Measurements from ENCODE around the gene PSD2.

PSD2 gene

DNA sequence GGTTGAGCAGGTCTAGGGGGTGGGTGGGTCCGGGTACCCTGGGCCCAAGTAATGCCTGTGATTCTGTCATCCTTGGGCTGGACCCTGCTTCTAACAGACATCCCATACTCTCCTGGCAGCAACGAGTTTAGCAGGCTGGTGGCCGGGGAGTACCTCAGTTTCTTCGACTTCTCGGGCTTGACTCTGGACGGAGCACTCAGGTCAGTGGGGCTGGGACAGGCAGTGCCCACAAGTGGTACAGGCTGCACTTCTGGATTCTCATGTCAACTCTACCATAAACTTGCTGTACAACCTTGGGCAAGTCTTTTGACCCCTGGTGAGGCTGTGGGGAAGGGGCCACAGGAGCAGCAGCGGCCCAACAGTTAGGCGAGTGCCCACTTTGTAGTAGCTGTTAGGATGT lies 21.8 kb downstream of the PSD2 start:
- TF ChIP-seq, protein P1, sequence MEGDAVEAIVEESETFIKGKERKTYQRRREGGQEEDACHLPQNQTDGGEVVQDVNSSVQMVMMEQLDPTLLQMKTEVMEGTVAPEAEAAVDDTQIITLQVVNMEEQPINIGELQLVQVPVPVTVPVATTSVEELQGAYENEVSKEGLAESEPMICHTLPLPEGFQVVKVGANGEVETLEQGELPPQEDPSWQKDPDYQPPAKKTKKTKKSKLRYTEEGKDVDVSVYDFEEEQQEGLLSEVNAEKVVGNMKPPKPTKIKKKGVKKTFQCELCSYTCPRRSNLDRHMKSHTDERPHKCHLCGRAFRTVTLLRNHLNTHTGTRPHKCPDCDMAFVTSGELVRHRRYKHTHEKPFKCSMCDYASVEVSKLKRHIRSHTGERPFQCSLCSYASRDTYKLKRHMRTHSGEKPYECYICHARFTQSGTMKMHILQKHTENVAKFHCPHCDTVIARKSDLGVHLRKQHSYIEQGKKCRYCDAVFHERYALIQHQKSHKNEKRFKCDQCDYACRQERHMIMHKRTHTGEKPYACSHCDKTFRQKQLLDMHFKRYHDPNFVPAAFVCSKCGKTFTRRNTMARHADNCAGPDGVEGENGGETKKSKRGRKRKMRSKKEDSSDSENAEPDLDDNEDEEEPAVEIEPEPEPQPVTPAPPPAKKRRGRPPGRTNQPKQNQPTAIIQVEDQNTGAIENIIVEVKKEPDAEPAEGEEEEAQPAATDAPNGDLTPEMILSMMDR (IDR thresholded peaks at IDR 0.05; ENCODE audit: low read depth, low read length, poor library complexity, severe bottlenecking) = no peak
- TF ChIP-seq EZH2phosphoT487 (IDR thresholded peaks at IDR 0.05; ENCODE audit: borderline replicate concordance, low read length) = no peak
- H3K27me3 ChIP-seq (ENCODE audit: control insufficient read depth, low read length) = peaks cover 8% of the 10 kb centered on the region; the same call in 1 of the 2 replicates

DNA sequence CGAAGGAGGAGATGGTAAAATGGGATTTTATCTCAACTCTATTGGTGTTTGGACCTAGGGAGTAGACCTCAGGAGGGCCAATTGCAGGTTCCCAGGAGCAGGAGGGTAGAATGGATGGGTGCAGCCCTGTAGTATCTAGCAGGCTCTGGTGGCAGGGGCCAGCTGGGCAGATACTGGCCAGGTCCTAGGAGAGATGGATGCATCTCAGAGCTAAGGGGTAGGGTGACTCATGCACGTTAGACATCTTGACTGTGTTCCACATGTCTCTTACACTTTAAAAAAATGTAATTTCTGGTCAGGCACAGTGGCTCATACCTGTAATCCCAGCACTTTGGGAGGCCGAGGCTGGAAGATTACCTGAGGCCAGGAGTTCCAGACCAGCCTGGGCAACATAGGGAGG lies 22.4 kb downstream of the PSD2 start:
- no peaks in the 10 kb centered on the region for H3F3A ChIP-seq (ENCODE audit: control insufficient read depth, insufficient read depth)
- H4K20me1 ChIP-seq (ENCODE audit: control insufficient read depth, insufficient read depth, low read depth, low read length) = no peaks in the 10 kb centered on the region
- no peak overlapping the region for H3K27ac ChIP-seq (ENCODE audit: low read depth, low read length)
- H3K9me2 ChIP-seq (replicated peaks; ENCODE audit: control insufficient read depth, low read length) = no peaks in the 10 kb centered on the region
- H3K79me2 ChIP-seq (ENCODE audit: control insufficient read depth, low read length) = no peaks in the 10 kb centered on the region
- H3K4me2 ChIP-seq (ENCODE audit: low read length) = no peak overlapping the region
- peaks cover 8% of the 10 kb centered on the region; the same call in 1 of the 2 replicates for H3K27me3 ChIP-seq (ENCODE audit: control insufficient read depth, low read length)
- TF ChIP-seq EZH2phosphoT487 (IDR thresholded peaks at IDR 0.05; ENCODE audit: borderline replicate concordance, low read length) = no peak
- TF ChIP-seq, protein P1 (IDR thresholded peaks at IDR 0.05; ENCODE audit: low read depth, low read length, poor library complexity, severe bottlenecking) = no peak
- no peaks in the 10 kb centered on the region for H3K36me3 ChIP-seq (ENCODE audit: control insufficient read depth, low read length)
- no peak overlapping the region for H3K4me3 ChIP-seq (ENCODE audit: low read length)
- H3K4me1 ChIP-seq (ENCODE audit: control insufficient read depth, low read length) = no peaks in the 10 kb centered on the region
- no peaks in the 10 kb centered on the region for H3K9me3 ChIP-seq (ENCODE audit: control insufficient read depth, insufficient read depth, low read length)

More for the DNA sequence above, 21.8 kb downstream of the PSD2 start:
- Histone ChIP-seq H4K20me1 (ENCODE audit: control insufficient read depth, insufficient read depth, low read depth, low read length) (no peaks in the 10 kb centered on the region), H3K9me3 (ENCODE audit: control insufficient read depth, insufficient read depth, low read length) (no peaks in the 10 kb centered on the region), H3K4me2 (ENCODE audit: low read length) (no peak overlapping the region), H3F3A (ENCODE audit: control insufficient read depth, insufficient read depth) (no peaks in the 10 kb centered on the region), H3K4me1 (ENCODE audit: control insufficient read depth, low read length) (no peaks in the 10 kb centered on the region), H3K9me2 (replicated peaks; ENCODE audit: control insufficient read depth, low read length) (no peaks in the 10 kb centered on the region), H3K36me3 (ENCODE audit: control insufficient read depth, low read length) (no peaks in the 10 kb centered on the region), H3K79me2 (ENCODE audit: control insufficient read depth, low read length) (no peaks in the 10 kb centered on the region), H3K27ac (ENCODE audit: low read depth, low read length) (no peak overlapping the region), H3K4me3 (ENCODE audit: low read length) (no peak overlapping the region)

DNA sequence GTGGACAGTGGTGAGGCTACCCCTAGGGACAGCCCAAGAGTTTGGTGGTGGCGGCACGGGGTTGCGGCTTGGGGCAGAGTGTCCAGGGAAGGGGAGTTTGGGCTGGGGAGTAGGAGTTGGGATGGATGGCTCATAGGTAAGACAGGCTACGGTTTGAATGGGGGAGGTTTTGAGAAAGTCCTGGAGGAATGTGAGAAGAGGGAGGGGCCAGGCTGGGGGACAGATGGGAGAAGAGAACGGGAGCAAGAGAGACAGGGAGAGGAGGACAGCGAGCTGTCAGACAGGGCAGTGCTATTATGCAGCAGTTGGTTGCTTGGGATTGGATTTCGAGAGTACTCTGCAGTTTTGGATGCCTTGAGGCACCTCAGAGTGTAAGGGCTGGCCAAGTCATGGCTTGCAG lies 24.5 kb downstream of the PSD2 start:
- Histone ChIP-seq H3K9me2 (replicated peaks; ENCODE audit: control insufficient read depth, low read length) (no peaks in the 10 kb centered on the region), H3K79me2 (ENCODE audit: control insufficient read depth, low read length) (no peaks in the 10 kb centered on the region), H3K4me1 (ENCODE audit: control insufficient read depth, low read length) (no peaks in the 10 kb centered on the region), H3K4me2 (ENCODE audit: low read length) (no peak overlapping the region), H4K20me1 (ENCODE audit: control insufficient read depth, insufficient read depth, low read depth, low read length) (no peaks in the 10 kb centered on the region), H3K36me3 (ENCODE audit: control insufficient read depth, low read length) (no peaks in the 10 kb centered on the region), H3K9me3 (ENCODE audit: control insufficient read depth, insufficient read depth, low read length) (no peaks in the 10 kb centered on the region), H3K27ac (ENCODE audit: low read depth, low read length) (no peak overlapping the region), H3K4me3 (ENCODE audit: low read length) (no peak overlapping the region), H3K27me3 (ENCODE audit: control insufficient read depth, low read length) (peaks cover 8% of the 10 kb centered on the region; the same call in 1 of the 2 replicates), H3F3A (ENCODE audit: control insufficient read depth, insufficient read depth) (no peaks in the 10 kb centered on the region)
- TF ChIP-seq EZH2phosphoT487 (IDR thresholded peaks at IDR 0.05; ENCODE audit: borderline replicate concordance, low read length) = no peak

DNA sequence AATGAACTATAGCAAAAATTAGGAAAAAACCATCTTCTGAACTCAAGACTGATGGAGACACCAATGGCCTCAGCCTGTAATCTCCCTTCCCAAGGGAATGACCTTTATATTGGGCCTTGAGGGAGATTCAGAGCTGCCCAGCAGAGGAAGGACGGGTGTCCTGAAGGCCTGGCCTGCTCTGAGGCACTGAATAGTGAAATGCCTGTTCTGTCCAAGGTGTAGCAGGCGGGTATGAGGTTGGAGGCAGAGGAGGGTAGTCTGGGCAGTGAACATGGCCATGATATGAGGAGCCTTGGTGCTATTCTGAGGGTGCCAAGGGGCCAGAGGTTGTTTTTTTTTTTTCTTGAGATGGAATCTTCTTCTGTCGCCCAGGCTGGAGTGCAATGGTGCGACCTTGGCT lies 25.0 kb downstream of the PSD2 start:
- H3K27me3 ChIP-seq (ENCODE audit: control insufficient read depth, low read length) = peaks cover 8% of the 10 kb centered on the region; the same call in 1 of the 2 replicates
- TF ChIP-seq EZH2phosphoT487 (IDR thresholded peaks at IDR 0.05; ENCODE audit: borderline replicate concordance, low read length) = no peak
- TF ChIP-seq, protein P1 (IDR thresholded peaks at IDR 0.05; ENCODE audit: low read depth, low read length, poor library complexity, severe bottlenecking) = no peak
- H3F3A ChIP-seq (ENCODE audit: control insufficient read depth, insufficient read depth) = no peaks in the 10 kb centered on the region
- H3K9me2 ChIP-seq (replicated peaks; ENCODE audit: control insufficient read depth, low read length) = no peaks in the 10 kb centered on the region
- H3K36me3 ChIP-seq (ENCODE audit: control insufficient read depth, low read length) = no peaks in the 10 kb centered on the region
- H3K4me1 ChIP-seq (ENCODE audit: control insufficient read depth, low read length) = no peaks in the 10 kb centered on the region
- H3K4me3 ChIP-seq (ENCODE audit: low read length) = no peak overlapping the region
- H3K9me3 ChIP-seq (ENCODE audit: control insufficient read depth, insufficient read depth, low read length) = no peaks in the 10 kb centered on the region
- no peaks in the 10 kb centered on the region for H4K20me1 ChIP-seq (ENCODE audit: control insufficient read depth, insufficient read depth, low read depth, low read length)
- H3K27ac ChIP-seq (ENCODE audit: low read depth, low read length) = no peak overlapping the region
- H3K79me2 ChIP-seq (ENCODE audit: control insufficient read depth, low read length) = no peaks in the 10 kb centered on the region
- no peak overlapping the region for H3K4me2 ChIP-seq (ENCODE audit: low read length)
